HepG2 (cell line): ENCODE measurements around the gene B4GALT4. TPM values are rescaled to one million over a fixed set of nuclear protein-coding genes. Genes with fewer than 3 reads are reported as not detected.

Source experiments
- ATAC-seq: fragments of 200-7000 bp; cut with Tn5 transposase; 3 replicates; pipeline ENCODE4 v1.9.1; 2020; ENCODE audit warnings: mild to moderate bottlenecking, moderate library complexity
- BruUV-seq: library from RNA; stranded (reverse); fragments of 400-500 nt; replicated peaks from 2 replicates; lab custom pipeline; 2021; lab: Mats Ljungman, UMichigan
- CTCF ChIA-PET: fragments of 300-600 bp; formaldehyde crosslinking; extraction: SDS; loops from one replicate; lab custom pipeline; 2021; ENCODE audit warnings: low total read pairs, inconsistent platforms, low intra/inter-chr PET ratio; lab: Yijun Ruan, JAX
- POLR2A ChIA-PET: fragments of 350-600 bp; sonication (Branson Sonifier 250); formaldehyde crosslinking; loops from one replicate; lab custom pipeline; 2020; ENCODE audit warnings: antibody characterized with exemption, inconsistent platforms; lab: Yijun Ruan, JAX
- DNase-seq: peaks from one replicate; pipeline ENCODE4 v3.0.0-alpha.2; 2015; ENCODE audit warnings: low spot score
- FAIRE-seq: peaks from 3 replicates; lab custom pipeline; 2011; peaks lifted over from hg19 to GRCh38; lab: Jason Lieb, UNC
- H2AFZ ChIP-seq: one replicate; pipeline ENCODE4 v1.6.1; 2011; ENCODE audit warnings: low read length, inconsistent platforms
- H3K27ac ChIP-seq: fragments of 300-600 bp; 3 replicates; pipeline ENCODE4 v1.8.0; 2011; ENCODE audit warnings: mixed run types, mild to moderate bottlenecking, mixed read lengths, low read length, inconsistent platforms; ENCODE audit not compliant: insufficient read depth; ENCODE audit errors: extremely low read length
- H3K27me3 ChIP-seq, 2 experiments: fragments of 200-600 bp in 1 of 2; 2 replicates in 1 of 2; 3 replicates in 1 of 2; pipeline versions ENCODE4 v1.6.0 to v1.8.0; 2011; ENCODE audit warnings: low read length in 2 of 2, mild to moderate bottlenecking in 2 of 2, moderate library complexity in 2 of 2, inconsistent platforms in 1 of 2; ENCODE audit not compliant: insufficient read depth in 2 of 2, control insufficient read depth in 1 of 2
- H3K36me3 ChIP-seq, 2 experiments: fragments of 200-600 bp in 1 of 2; replicated peaks in 1 of 2; 2 replicates in 1 of 2; 3 replicates in 1 of 2; pipeline versions ENCODE4 v1.5.1 to v1.8.0; 2011; ENCODE audit warnings: low read length in 2 of 2, inconsistent platforms in 1 of 2; ENCODE audit not compliant: insufficient read depth in 2 of 2, control insufficient read depth in 1 of 2
- H3K4me1 ChIP-seq: 2 replicates; pipeline ENCODE4 v1.5.1; 2012; ENCODE audit warnings: low read length, inconsistent platforms; ENCODE audit not compliant: insufficient read depth
- H3K4me2 ChIP-seq: 2 replicates; pipeline ENCODE4 v1.6.0; 2011; ENCODE audit warnings: low read depth, low read length, inconsistent platforms
- H3K4me3 ChIP-seq, 3 experiments: fragments of 200-600 bp in 1 of 3; sonication (generic), shearing (Covaris generic) in 1 of 3; replicated peaks in 1 of 3; 2 replicates each; pipeline ENCODE4 v1.5.1; 2011 to 2016; ENCODE audit warnings: low read length in 3 of 3, inconsistent platforms in 2 of 3, low read depth in 2 of 3, mild to moderate bottlenecking in 2 of 3, control low read depth in 1 of 3, mixed read lengths in 1 of 3; ENCODE audit not compliant: insufficient read depth in 1 of 3
- H3K79me2 ChIP-seq: one replicate; pipeline ENCODE4 v1.6.1; 2011; ENCODE audit warnings: low read length, inconsistent platforms; ENCODE audit not compliant: insufficient read depth
- H3K9ac ChIP-seq: 2 replicates; pipeline ENCODE4 v1.6.0; 2011; ENCODE audit warnings: mild to moderate bottlenecking, low read depth, low read length, inconsistent platforms; ENCODE audit not compliant: insufficient read depth
- H3K9me3 ChIP-seq: 2 replicates; pipeline ENCODE4 v1.5.1; 2012; ENCODE audit warnings: mild to moderate bottlenecking, low read length
- H4K20me1 ChIP-seq: 2 replicates; pipeline ENCODE4 v1.6.0; 2011; ENCODE audit warnings: inconsistent platforms, mild to moderate bottlenecking, low read length, moderate library complexity; ENCODE audit not compliant: insufficient read depth
- FOXA1 ChIP-seq, 2 experiments: fragments of 450-650 bp in 1 of 2; sonication (generic) in 1 of 2; formaldehyde crosslinking in 1 of 2; IDR thresholded peaks; 2 replicates each; pipeline versions ENCODE4 v1.4.0 to v1.6.1; 2016 to 2020; ENCODE audit warnings: missing genetic modification reagents in 1 of 2
- HNRNPH1 ChIP-seq: fragments of 200-400 bp; formaldehyde crosslinking; optimal IDR thresholded peaks from 2 replicates; pipeline ENCODE3; 2017; ENCODE audit warnings: mild to moderate bottlenecking, low read depth, low read length
- ISX ChIP-seq: sonication (generic); formaldehyde crosslinking; conservative IDR thresholded peaks from 2 replicates; pipeline ENCODE4 v1.5.0; 2020; ENCODE audit warnings: missing genetic modification reagents
- MXD3 ChIP-seq: IDR thresholded peaks from 2 replicates; pipeline ENCODE4 v1.6.1; 2016; ENCODE audit warnings: mild to moderate bottlenecking, missing biosample characterization, missing genetic modification reagents
- NPAS2 ChIP-seq: sonication (generic); formaldehyde crosslinking; IDR thresholded peaks from 2 replicates; pipeline ENCODE4 v1.8.0; 2022; ENCODE audit warnings: mild to moderate bottlenecking, missing genetic modification reagents, borderline replicate concordance
- TCF12 ChIP-seq, 2 experiments: fragments of 450-650 bp in 1 of 2; sonication (generic) in 1 of 2; formaldehyde crosslinking in 1 of 2; IDR thresholded peaks; 2 replicates each; pipeline versions ENCODE4 v1.6.1 to v1.8.0; 2017 to 2022; ENCODE audit warnings: antibody characterized with exemption in 1 of 2, mild to moderate bottlenecking in 1 of 2, missing genetic modification reagents in 1 of 2, moderate library complexity in 1 of 2
- THAP11 ChIP-seq: IDR thresholded peaks from 2 replicates; pipeline ENCODE4 v1.6.1; 2016; ENCODE audit warnings: missing biosample characterization, missing genetic modification reagents
- UBTF ChIP-seq: sonication (generic); formaldehyde crosslinking; IDR thresholded peaks from 2 replicates; pipeline ENCODE4 v1.4.0; 2020; ENCODE audit warnings: mild to moderate bottlenecking, missing genetic modification reagents
- ZBTB39 ChIP-seq: sonication (generic); formaldehyde crosslinking; IDR thresholded peaks from 2 replicates; pipeline ENCODE4 v1.5.0; 2020; ENCODE audit warnings: missing genetic modification reagents
- ZMYM3 ChIP-seq: sonication (generic); formaldehyde crosslinking; IDR thresholded peaks from 2 replicates; pipeline ENCODE4 v1.5.1; 2020; ENCODE audit warnings: mild to moderate bottlenecking, missing genetic modification reagents
- ZNF562 ChIP-seq: sonication (generic); formaldehyde crosslinking; IDR thresholded peaks from 2 replicates; pipeline ENCODE4 v1.8.0; 2022; ENCODE audit warnings: missing genetic modification reagents, borderline replicate concordance
- ZNF7 ChIP-seq: IDR thresholded peaks from 2 replicates; pipeline ENCODE4 v1.6.1; 2016; ENCODE audit warnings: missing biosample characterization, missing genetic modification reagents
- ZNF713 ChIP-seq: sonication (generic); formaldehyde crosslinking; IDR thresholded peaks from 2 replicates; pipeline ENCODE4 v1.4.0; 2020; ENCODE audit warnings: mild to moderate bottlenecking, missing genetic modification reagents
- ZNF784 ChIP-seq: sonication (generic); formaldehyde crosslinking; IDR thresholded peaks from 2 replicates; pipeline ENCODE4 v1.5.1; 2020; ENCODE audit warnings: missing genetic modification reagents, mild to moderate bottlenecking, borderline replicate concordance
- ZNF841 ChIP-seq: sonication (generic); formaldehyde crosslinking; IDR thresholded peaks from 2 replicates; pipeline ENCODE4 v1.8.1; 2023; ENCODE audit warnings: missing genetic modification reagents, borderline replicate concordance
- in situ Hi-C: cut with HindIII; loops from 2 replicates; pipeline ENCODE4 v1.10.0; 2017; ENCODE audit warnings: low pct_unique_long_range_greater_than_20kb; ENCODE audit not compliant: extremely low pct_ligation_motif_present
- intact Hi-C: fragments of 100-400 bp; cut with micrococcal nuclease; formaldehyde crosslinking; loops from one replicate; pipeline ENCODE4 v1.10.0; 2022; ENCODE audit not compliant: unreplicated experiment
- polyA plus RNA-seq, 8 experiments: library from polyadenylated mRNA; depleted of rRNA in 3 of 8; stranded (reverse) in 7 of 8; unstranded in 1 of 8; fragments of >200 nt; fragmentation: Illumina TruSeq in 4 of 8; extraction: Trizol in 4 of 8; gene quantifications; 2 replicates each; pipeline versions ENCODE4 v1.2.1 to v1.2.3, GENCODE V29; 2011 to 2016; ENCODE audit warnings: low read depth in 4 of 8, missing spikeins in 1 of 8, mixed read lengths in 1 of 8; ENCODE audit not compliant: insufficient read depth in 1 of 8
- total RNA-seq, 5 experiments: library from RNA; depleted of rRNA; stranded (reverse); fragments of >200 nt; fragmentation: Illumina TruSeq; extraction: Trizol; gene quantifications; 2 replicates each; pipeline ENCODE4 v1.2.3, GENCODE V29; 2016; ENCODE audit warnings: low read depth in 1 of 5
- TF ChIP-seq, protein P1 (sequence below): sonication (generic); formaldehyde crosslinking; IDR thresholded peaks from 2 replicates; pipeline ENCODE4 v1.4.0; 2020; ENCODE audit warnings: missing genetic modification reagents, mild to moderate bottlenecking, borderline replicate concordance

Gene B4GALT4
- total and polyA plus RNA-seq, 2 of the 13 experiments (the other 11 are each of a cell fraction or from before 2014, with no cell fraction given) = 16.9 to 29.0 TPM

DNA sequence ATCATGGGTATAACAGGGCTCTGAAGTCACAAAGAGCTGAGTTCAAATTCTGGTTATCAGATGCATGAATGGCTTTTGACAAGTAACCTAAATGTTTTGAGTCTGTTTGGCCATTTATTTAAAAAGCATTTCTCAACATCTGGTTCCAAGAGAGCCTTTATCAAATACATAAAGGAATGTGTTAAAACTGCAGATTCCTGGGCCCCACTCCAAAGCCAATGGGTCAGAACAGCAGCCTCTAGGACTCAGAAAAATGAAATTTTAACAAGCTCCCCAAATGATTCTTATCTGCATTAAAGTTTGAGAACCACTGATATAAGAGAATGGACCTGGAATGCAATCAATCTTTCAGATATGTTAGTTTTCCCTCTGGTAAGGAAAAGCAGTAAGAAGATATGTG is 3.4 kb downstream of the B4GALT4 start:
- H3K79me2 ChIP-seq = peaks cover 19% of the 10 kb centered on the region
- no peaks in the 10 kb centered on the region for H3K9me3 ChIP-seq
- in situ Hi-C loops (no loop called here), intact Hi-C loops (no loop called here)
- H3K27me3 ChIP-seq = no peaks in the 10 kb centered on the region
- H4K20me1 ChIP-seq = no peaks in the 10 kb centered on the region
- no peak overlapping the region for H3K27ac ChIP-seq
- ChIA-PET CTCF (no interaction called here), POLR2A (no interaction called here)
- H3K36me3 ChIP-seq = peaks cover 2 to 28% of the 10 kb centered on the region in 2 experiments; a peak in 4 of 5 replicates
- H2AFZ ChIP-seq = no peak overlapping the region
- no peak overlapping the region for H3K4me2 ChIP-seq
- no peak overlapping the region for H3K4me3 ChIP-seq
- FAIRE-seq (no peak), DNase-seq (no peak), ATAC-seq (no peak)
- peaks cover 22% of the 10 kb centered on the region for H3K4me1 ChIP-seq
- no TSS peak for BruUV-seq
- no peak overlapping the region for H3K9ac ChIP-seq
- TF ChIP-seq NPAS2 (CRISPR knock-in tag) (no peak), MXD3 (CRISPR knock-in tag) (no peak), ZMYM3 (CRISPR knock-in tag) (no peak), THAP11 (CRISPR knock-in tag) (no peak), ZNF784 (CRISPR knock-in tag) (no peak), ZNF713 (CRISPR knock-in tag) (no peak), FOXA1 (IDR thresholded peaks at IDR 0.05) (no peak), FOXA1 (CRISPR knock-in tag; IDR thresholded peaks at IDR 0.05) (no peak), UBTF (no peak), ZNF841 (CRISPR knock-in tag) (no peak), TCF12 (IDR thresholded peaks at IDR 0.05) (no peak), TCF12 (CRISPR knock-in tag; IDR thresholded peaks at IDR 0.05) (no peak), ZBTB39 (CRISPR knock-in tag) (no peak), ISX (CRISPR knock-in tag) (no peak), HNRNPH1 (no peak), ZNF7 (CRISPR knock-in tag) (no peak), ZNF562 (no peak)
- TF ChIP-seq, protein P1, sequence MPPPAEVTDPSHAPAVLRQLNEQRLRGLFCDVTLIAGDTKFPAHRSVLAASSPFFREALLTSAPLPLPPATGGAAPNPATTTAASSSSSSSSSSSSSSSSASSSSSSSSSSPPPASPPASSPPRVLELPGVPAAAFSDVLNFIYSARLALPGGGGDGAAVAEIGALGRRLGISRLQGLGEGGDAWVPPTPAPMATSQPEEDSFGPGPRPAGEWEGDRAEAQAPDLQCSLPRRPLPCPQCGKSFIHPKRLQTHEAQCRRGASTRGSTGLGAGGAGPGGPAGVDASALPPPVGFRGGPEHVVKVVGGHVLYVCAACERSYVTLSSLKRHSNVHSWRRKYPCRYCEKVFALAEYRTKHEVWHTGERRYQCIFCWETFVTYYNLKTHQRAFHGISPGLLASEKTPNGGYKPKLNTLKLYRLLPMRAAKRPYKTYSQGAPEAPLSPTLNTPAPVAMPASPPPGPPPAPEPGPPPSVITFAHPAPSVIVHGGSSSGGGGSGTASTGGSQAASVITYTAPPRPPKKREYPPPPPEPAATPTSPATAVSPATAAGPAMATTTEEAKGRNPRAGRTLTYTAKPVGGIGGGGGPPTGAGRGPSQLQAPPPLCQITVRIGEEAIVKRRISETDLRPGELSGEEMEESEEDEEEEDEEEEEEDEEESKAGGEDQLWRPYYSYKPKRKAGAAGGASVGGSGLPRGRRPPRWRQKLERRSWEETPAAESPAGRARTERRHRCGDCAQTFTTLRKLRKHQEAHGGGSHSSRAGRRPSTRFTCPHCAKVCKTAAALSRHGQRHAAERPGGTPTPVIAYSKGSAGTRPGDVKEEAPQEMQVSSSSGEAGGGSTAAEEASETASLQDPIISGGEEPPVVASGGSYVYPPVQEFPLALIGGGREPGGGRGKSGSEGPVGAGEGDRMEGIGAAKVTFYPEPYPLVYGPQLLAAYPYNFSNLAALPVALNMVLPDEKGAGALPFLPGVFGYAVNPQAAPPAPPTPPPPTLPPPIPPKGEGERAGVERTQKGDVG (CRISPR knock-in tag) = no peak
